Peyer's patch (tissue), 4 donors: Measurements from ENCODE around the gene ZNF618. TPM values are rescaled to one million over a fixed set of nuclear protein-coding genes. Genes with fewer than 3 reads are reported as not detected.

Source experiments
- DNase-seq, 3 donors: peaks; one replicate each; pipeline ENCODE4 v3.0.0-alpha.2; 2017 to 2019
- H3K27ac ChIP-seq, 4 donors: fragments of 200-600 bp; sonication (generic); one replicate each; pipeline ENCODE4 v1.5.1; 2016 to 2019
- H3K27me3 ChIP-seq, 2 donors: fragments of 200-600 bp; sonication (generic); one replicate each; pipeline ENCODE4 v1.5.1; 2019
- H3K36me3 ChIP-seq, 3 donors: fragments of 200-600 bp; sonication (generic); one replicate each; pipeline ENCODE4 v1.5.1; 2016 to 2019
- H3K4me1 ChIP-seq, 4 donors: fragments of 200-600 bp; sonication (generic); one replicate each; pipeline ENCODE4 v1.5.1; 2016 to 2019
- H3K4me3 ChIP-seq, 4 donors: fragments of 200-600 bp; sonication (generic); 1 replicate in 3 of 4; 2 replicates in 1 of 4; pipeline ENCODE4 v1.5.1; 2016 to 2019; ENCODE audit warnings: mild to moderate bottlenecking in 1 of 4
- H3K9me3 ChIP-seq, 4 donors: fragments of 200-600 bp; sonication (generic); one replicate each; pipeline ENCODE4 v1.5.1; 2016 to 2019; ENCODE audit warnings: mild to moderate bottlenecking in 1 of 4
- POLR2A ChIP-seq, 2 donors: fragments of 450-650 bp; IDR thresholded peaks; one replicate each; pipeline ENCODE4 v1.5.1; 2017; ENCODE audit warnings: antibody characterized with exemption in 2 of 2, mild to moderate bottlenecking in 2 of 2, moderate library complexity in 2 of 2
- total RNA-seq, 4 donors: library from RNA; depleted of rRNA; stranded (reverse); fragments of >200 nt; gene quantifications; one replicate each; pipeline ENCODE4 v1.1.0, GENCODE V29; 2016
- TF ChIP-seq, protein P1 (sequence below), 6 experiments: fragments of 450-650 bp in 4 of 6; fragments of 200-600 bp in 2 of 6; sonication (generic) in 1 of 6; IDR thresholded peaks; one replicate each; pipeline ENCODE4 v1.5.1; 2017 to 2019; ENCODE audit warnings: antibody characterized with exemption in 6 of 6, mild to moderate bottlenecking in 3 of 6, moderate library complexity in 1 of 6

The ZNF618 gene
- total RNA-seq, 4 donors from 2014 or later: 2.8 to 26.4 (median 4.1) TPM

DNA sequence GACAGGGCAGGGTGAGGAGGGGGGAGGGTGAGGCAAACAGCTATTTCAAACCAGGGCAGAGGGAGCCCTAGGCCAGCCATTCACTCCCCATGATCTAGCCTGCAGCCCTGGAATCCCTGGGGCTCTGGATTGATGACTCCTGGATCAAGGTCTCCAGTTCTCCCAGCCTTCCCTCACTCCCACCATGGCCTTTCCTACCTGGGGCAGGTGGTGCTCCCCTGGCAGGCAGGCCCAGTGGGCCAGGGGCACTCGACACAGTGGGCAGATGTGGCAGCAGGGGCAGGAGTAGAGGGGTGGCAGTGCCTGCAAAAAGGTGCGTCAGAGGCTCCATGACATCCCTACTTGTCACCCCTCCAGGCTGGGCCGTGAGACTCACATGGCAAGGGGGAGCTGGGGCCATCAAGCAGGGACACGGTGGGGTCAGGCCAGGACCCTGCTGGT, 216.9 kb downstream of the ZNF618 start:
- Histone ChIP-seq H3K4me1 (peaks cover 0 to 6% (median 0%) of the 10 kb centered on the region in 4 donors), H3K4me3 (no peak overlapping the region), H3K9me3 (no peaks in the 10 kb centered on the region), H3K27me3 (peaks cover 0 to 5% of the 10 kb centered on the region in 2 donors), H3K27ac (no peak overlapping the region), H3K36me3 (peaks cover 0 to 4% (median 0%) of the 10 kb centered on the region in 3 donors)
- peak in 1 of 3 donors; percentile 14 for DNase-seq
- no peak for TF ChIP-seq POLR2A (IDR thresholded peaks at IDR 0.05)
- TF ChIP-seq, protein P1, sequence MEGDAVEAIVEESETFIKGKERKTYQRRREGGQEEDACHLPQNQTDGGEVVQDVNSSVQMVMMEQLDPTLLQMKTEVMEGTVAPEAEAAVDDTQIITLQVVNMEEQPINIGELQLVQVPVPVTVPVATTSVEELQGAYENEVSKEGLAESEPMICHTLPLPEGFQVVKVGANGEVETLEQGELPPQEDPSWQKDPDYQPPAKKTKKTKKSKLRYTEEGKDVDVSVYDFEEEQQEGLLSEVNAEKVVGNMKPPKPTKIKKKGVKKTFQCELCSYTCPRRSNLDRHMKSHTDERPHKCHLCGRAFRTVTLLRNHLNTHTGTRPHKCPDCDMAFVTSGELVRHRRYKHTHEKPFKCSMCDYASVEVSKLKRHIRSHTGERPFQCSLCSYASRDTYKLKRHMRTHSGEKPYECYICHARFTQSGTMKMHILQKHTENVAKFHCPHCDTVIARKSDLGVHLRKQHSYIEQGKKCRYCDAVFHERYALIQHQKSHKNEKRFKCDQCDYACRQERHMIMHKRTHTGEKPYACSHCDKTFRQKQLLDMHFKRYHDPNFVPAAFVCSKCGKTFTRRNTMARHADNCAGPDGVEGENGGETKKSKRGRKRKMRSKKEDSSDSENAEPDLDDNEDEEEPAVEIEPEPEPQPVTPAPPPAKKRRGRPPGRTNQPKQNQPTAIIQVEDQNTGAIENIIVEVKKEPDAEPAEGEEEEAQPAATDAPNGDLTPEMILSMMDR (IDR thresholded peaks at IDR 0.05): no peak

- H3K27ac ChIP-seq: no peak overlapping the region
- no peak overlapping the region for H3K4me3 ChIP-seq
- peak in 1 of 3 donors; percentile 29 for DNase-seq
- peaks cover 0 to 4% (median 0%) of the 10 kb centered on the region in 3 donors for H3K36me3 ChIP-seq
- TF ChIP-seq POLR2A (IDR thresholded peaks at IDR 0.05): no peak
- TF ChIP-seq, protein P1 (IDR thresholded peaks at IDR 0.05): no peak
- H3K27me3 ChIP-seq: peaks cover 0 to 7% of the 10 kb centered on the region in 2 donors
- H3K4me1 ChIP-seq: peaks cover 0 to 11% (median 0%) of the 10 kb centered on the region in 4 donors
- H3K9me3 ChIP-seq: no peaks in the 10 kb centered on the region
Observed at GRCh38 chr9:114093761-114094505, 217.8 kb downstream of the ZNF618 start.

DNA sequence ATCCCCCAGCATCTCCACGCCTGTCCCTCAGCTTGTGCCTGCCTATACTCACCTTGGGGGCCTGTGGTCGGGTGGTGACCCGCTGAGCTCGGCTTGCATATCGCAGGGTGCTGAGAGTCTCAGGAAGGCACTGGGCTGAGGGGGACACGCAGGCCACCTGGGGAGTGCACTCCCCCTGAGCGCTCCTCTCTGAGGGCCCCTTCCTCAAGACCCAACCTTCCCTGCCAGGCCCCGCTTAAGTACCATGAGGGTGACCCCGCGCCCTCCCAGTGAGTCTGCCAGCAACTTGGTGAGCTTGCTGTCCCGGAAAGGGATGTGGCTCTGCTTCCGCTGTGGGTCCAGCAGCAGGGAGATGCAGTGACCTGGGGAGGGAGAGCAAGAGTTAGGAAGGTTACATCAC, 218.9 kb downstream of the ZNF618 start:
- H3K4me3 ChIP-seq: no peak overlapping the region
- TF ChIP-seq, protein P1 (IDR thresholded peaks at IDR 0.05): no peak
- no peak for TF ChIP-seq POLR2A (IDR thresholded peaks at IDR 0.05)
- H3K4me1 ChIP-seq: peaks cover 0 to 15% (median 0%) of the 10 kb centered on the region in 4 donors
- peaks cover 0 to 7% of the 10 kb centered on the region in 2 donors for H3K27me3 ChIP-seq
- no peak for DNase-seq
- H3K9me3 ChIP-seq: no peaks in the 10 kb centered on the region
- no peak overlapping the region for H3K27ac ChIP-seq
- H3K36me3 ChIP-seq: peaks cover 0 to 4% (median 0%) of the 10 kb centered on the region in 3 donors

- no peaks in the 10 kb centered on the region for H3K9me3 ChIP-seq
- TF ChIP-seq POLR2A (IDR thresholded peaks at IDR 0.05): no peak
- TF ChIP-seq, protein P1 (IDR thresholded peaks at IDR 0.05): no peak
- no peak for DNase-seq
- peaks cover 0 to 7% of the 10 kb centered on the region in 2 donors for H3K27me3 ChIP-seq
- no peak overlapping the region for H3K4me3 ChIP-seq
- H3K27ac ChIP-seq: no peak overlapping the region
- peaks cover 0 to 15% (median 0%) of the 10 kb centered on the region in 4 donors for H3K4me1 ChIP-seq
- peaks cover 0 to 4% (median 0%) of the 10 kb centered on the region in 3 donors for H3K36me3 ChIP-seq
Observed at GRCh38 chr9:114096041-114096511, 220.0 kb downstream of the ZNF618 start.

DNA sequence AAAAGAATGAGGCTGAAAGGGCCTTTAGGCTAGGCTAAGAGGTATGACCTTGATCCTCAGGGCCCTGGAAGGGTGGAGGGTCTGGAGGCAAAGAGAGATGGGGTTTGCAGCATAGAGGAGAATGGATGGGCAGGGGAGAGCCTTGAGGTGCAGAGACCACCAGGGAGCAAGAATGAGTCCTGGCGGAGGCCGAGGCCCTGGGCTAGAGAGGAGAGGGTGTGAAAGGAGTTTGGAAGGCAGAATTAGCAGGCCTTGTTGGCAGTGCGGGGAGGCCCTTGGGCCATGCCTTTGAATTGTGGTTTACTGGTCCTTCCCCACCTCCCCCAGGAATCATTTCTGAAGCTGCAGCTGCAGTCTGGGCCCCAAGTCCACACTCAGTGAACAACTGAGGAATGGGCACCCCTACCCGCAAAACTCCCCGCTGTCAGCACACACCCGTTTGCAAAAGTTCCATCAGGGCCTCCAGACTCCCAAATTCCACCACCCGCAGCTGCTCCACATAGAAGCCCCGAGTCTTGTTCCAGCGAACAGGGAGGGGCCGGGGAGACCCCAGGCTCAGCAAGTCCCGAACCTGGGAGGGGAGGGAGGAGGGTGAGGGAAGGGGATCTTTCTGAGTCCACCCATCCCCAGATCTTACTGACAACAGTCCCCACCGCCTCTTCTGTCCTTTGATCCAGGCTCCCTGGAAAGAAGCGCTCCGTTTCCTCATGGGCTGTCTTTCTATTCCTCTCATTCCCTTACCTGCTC, 220.9 kb downstream of the ZNF618 start:
- H3K4me1 ChIP-seq: peaks cover 0 to 15% (median 0%) of the 10 kb centered on the region in 4 donors
- TF ChIP-seq POLR2A (IDR thresholded peaks at IDR 0.05): no peak
- TF ChIP-seq, protein P1 (IDR thresholded peaks at IDR 0.05): no peak

More for the DNA sequence above, 220.9 kb downstream of the ZNF618 start:
- Histone ChIP-seq H3K36me3 (peaks cover 0 to 4% (median 0%) of the 10 kb centered on the region in 3 donors), H3K27ac (peak overlapping the region in 1 of 4 donors; percentile 86), H3K4me3 (peak overlapping the region in 2 of 4 donors; percentile 68 to 71), H3K27me3 (peaks cover 0 to 7% of the 10 kb centered on the region in 2 donors), H3K9me3 (no peaks in the 10 kb centered on the region)
- DNase-seq: no peak
